ENCODE measurements around the gene KBTBD6. TPM values are rescaled to one million over a fixed set of nuclear protein-coding genes. Genes with fewer than 3 reads are reported as not detected.

The KBTBD6 gene
- total RNA-seq, 2 donors from 2014 or later: 4.1 to 7.1 TPM

- H3K9me3 ChIP-seq: no peaks in the 10 kb centered on the region
- H3K36me3 ChIP-seq: no peaks in the 10 kb centered on the region
- DNase-seq (ENCODE audit: low spot score) (no peak), ATAC-seq (ENCODE audit: insufficient number of reproducible peaks, low FRiP score, low read depth) (no peak)
- H3K4me3 ChIP-seq: no peak overlapping the region
- no peaks in the 10 kb centered on the region for H3K27me3 ChIP-seq (replicated peaks; ENCODE audit: insufficient read depth)
- H3K4me1 ChIP-seq (ENCODE audit: control insufficient read depth in 1 of 2, low read depth in 2 of 2): no peaks in the 10 kb centered on the region
- TF ChIP-seq CTCF (IDR thresholded peaks at IDR 0.05): no peak
- no peak overlapping the region for H3K27ac ChIP-seq
Measured at GRCh38 chr13:41162151-41162550, 29.5 kb upstream of the KBTBD6 start.

GRCh38 chr13:41159174-41159573 is 26.6 kb upstream of the KBTBD6 start:
- Histone ChIP-seq H3K27me3 (replicated peaks; ENCODE audit: insufficient read depth) (no peaks in the 10 kb centered on the region), H3K4me1 (ENCODE audit: control insufficient read depth in 1 of 2, low read depth in 2 of 2) (no peaks in the 10 kb centered on the region)
- no peak for ATAC-seq (ENCODE audit: insufficient number of reproducible peaks, low FRiP score, low read depth)

GRCh38 chr13:41157048-41157717 is 24.6 kb upstream of the KBTBD6 start:
- no peak for DNase-seq (ENCODE audit: low spot score)
- no peaks in the 10 kb centered on the region for H3K4me1 ChIP-seq (ENCODE audit: control insufficient read depth in 1 of 2, low read depth in 2 of 2)

More at GRCh38 chr13:41159174-41159573, 26.6 kb upstream of the KBTBD6 start:
- Histone ChIP-seq H3K36me3 (no peaks in the 10 kb centered on the region), H3K27ac (no peak overlapping the region), H3K9me3 (no peaks in the 10 kb centered on the region), H3K4me3 (no peak overlapping the region)
- DNase-seq (ENCODE audit: low spot score): no peak
- TF ChIP-seq CTCF (IDR thresholded peaks at IDR 0.05): no peak

GRCh38 chr13:41156620-41157019 is 24.0 kb upstream of the KBTBD6 start:
- DNase-seq (ENCODE audit: low spot score): no peak
- Histone ChIP-seq H3K9me3 (peaks cover 9% of the 10 kb centered on the region), H3K27ac (no peak overlapping the region), H3K4me1 (ENCODE audit: control insufficient read depth in 1 of 2, low read depth in 2 of 2) (no peaks in the 10 kb centered on the region), H3K4me3 (no peak overlapping the region), H3K36me3 (no peaks in the 10 kb centered on the region), H3K27me3 (replicated peaks; ENCODE audit: insufficient read depth) (no peaks in the 10 kb centered on the region)
- no peak for TF ChIP-seq CTCF (IDR thresholded peaks at IDR 0.05)
- ATAC-seq (ENCODE audit: insufficient number of reproducible peaks, low FRiP score, low read depth): no peak

More at GRCh38 chr13:41157048-41157717, 24.6 kb upstream of the KBTBD6 start:
- Histone ChIP-seq H3K4me3 (no peak overlapping the region), H3K36me3 (no peaks in the 10 kb centered on the region), H3K27me3 (replicated peaks; ENCODE audit: insufficient read depth) (no peaks in the 10 kb centered on the region), H3K9me3 (peaks cover 5% of the 10 kb centered on the region), H3K27ac (no peak overlapping the region)
- no peak for ATAC-seq (ENCODE audit: insufficient number of reproducible peaks, low FRiP score, low read depth)
- no peak for TF ChIP-seq CTCF (IDR thresholded peaks at IDR 0.05)

GRCh38 chr13:41154042-41154441 is 21.4 kb upstream of the KBTBD6 start:
- ATAC-seq (ENCODE audit: insufficient number of reproducible peaks, low FRiP score, low read depth): no peak
- H3K36me3 ChIP-seq: no peaks in the 10 kb centered on the region

More at GRCh38 chr13:41154042-41154441, 21.4 kb upstream of the KBTBD6 start:
- no peak for TF ChIP-seq CTCF (IDR thresholded peaks at IDR 0.05)
- H3K4me1 ChIP-seq (ENCODE audit: control insufficient read depth in 1 of 2, low read depth in 2 of 2): no peaks in the 10 kb centered on the region
- H3K27ac ChIP-seq: no peak overlapping the region
- H3K4me3 ChIP-seq: no peak overlapping the region
- H3K27me3 ChIP-seq (replicated peaks; ENCODE audit: insufficient read depth): no peaks in the 10 kb centered on the region
- H3K9me3 ChIP-seq: peaks cover 12% of the 10 kb centered on the region
- no peak for DNase-seq (ENCODE audit: low spot score)

Measured in thoracic aorta (tissue), 2 donors.